GM12878 (cell line): ENCODE results near the gene GIMAP8. TPM values are rescaled to one million over a fixed set of nuclear protein-coding genes. Genes with fewer than 3 reads are reported as not detected.

Source experiments
- ATAC-seq: fragments of 200-7000 bp; cut with Tn5 transposase; 3 replicates; pipeline ENCODE4 v1.9.1; 2020; ENCODE audit warnings: mild to moderate bottlenecking, moderate library complexity
- BruUV-seq: library from RNA; stranded (reverse); fragments of 400-500 nt; replicated peaks from 2 replicates; lab custom pipeline; 2021; lab: Mats Ljungman, UMichigan
- CTCF ChIA-PET: fragments of 300-600 bp; sonication (Branson Sonifier 250); formaldehyde crosslinking; extraction: SDS; loops from one replicate; lab custom pipeline; 2021; ENCODE audit warnings: inconsistent platforms; lab: Yijun Ruan, JAX
- POLR2A ChIA-PET: fragments of 350-600 bp; formaldehyde crosslinking; extraction: SDS; loops from one replicate; lab custom pipeline; 2021; ENCODE audit warnings: inconsistent platforms; lab: Charles Lee
- RAD21 ChIA-PET: fragments of 300-600 bp; sonication (Branson Sonifier 250); formaldehyde crosslinking; loops from one replicate; lab custom pipeline; 2023; ENCODE audit warnings: antibody characterized with exemption; ENCODE audit not compliant: unreplicated experiment; lab: Charles Lee
- SMC1A ChIA-PET: fragments of 300-600 bp; sonication (Branson Sonifier 250); formaldehyde crosslinking; loops from one replicate; lab custom pipeline; 2023; ENCODE audit not compliant: unreplicated experiment, uncharacterized antibody; lab: Charles Lee
- DNase-seq: peaks from one replicate; pipeline ENCODE4 v3.0.0-alpha.2; 2011; ENCODE audit warnings: low read depth, low spot score
- FAIRE-seq: peaks from 3 replicates; lab custom pipeline; 2011; peaks lifted over from hg19 to GRCh38; lab: Jason Lieb, UNC
- H2AFZ ChIP-seq: 2 replicates; pipeline ENCODE4 v1.6.0; 2011; ENCODE audit warnings: low read depth, low read length, control low read depth; ENCODE audit not compliant: control insufficient read depth
- H3K27ac ChIP-seq: 2 replicates; pipeline ENCODE4 v1.5.1; 2011; ENCODE audit warnings: control low read depth; ENCODE audit not compliant: control insufficient read depth, insufficient read depth
- H3K27me3 ChIP-seq, 2 experiments: replicated peaks in 1 of 2; 2 replicates each; pipeline versions ENCODE4 v1.6.0 to v1.6.1; 2011; ENCODE audit warnings: low read length in 1 of 2; ENCODE audit not compliant: control insufficient read depth in 2 of 2, insufficient read depth in 2 of 2
- H3K36me3 ChIP-seq, 2 experiments: 2 replicates each; pipeline ENCODE4 v1.5.1; 2011; ENCODE audit warnings: low read length in 1 of 2; ENCODE audit not compliant: control insufficient read depth in 2 of 2, insufficient read depth in 2 of 2
- H3K4me1 ChIP-seq: 2 replicates; pipeline ENCODE4 v1.6.1; 2011; ENCODE audit warnings: mild to moderate bottlenecking, low read length, moderate library complexity, mixed read lengths; ENCODE audit not compliant: control insufficient read depth, insufficient read depth
- H3K4me2 ChIP-seq: 2 replicates; pipeline ENCODE4 v1.6.0; 2011; ENCODE audit warnings: control low read depth; ENCODE audit not compliant: control insufficient read depth, insufficient read depth
- H3K4me3 ChIP-seq: fragments of 200-600 bp; sonication (generic); 2 replicates; pipeline ENCODE4 v1.5.1; 2016
- H3K79me2 ChIP-seq: 2 replicates; pipeline ENCODE4 v1.6.0; 2011; ENCODE audit warnings: low read length; ENCODE audit not compliant: control insufficient read depth, insufficient read depth
- H3K9ac ChIP-seq: 2 replicates; pipeline ENCODE4 v1.8.0; 2011; ENCODE audit warnings: low read length, control low read depth, mixed read lengths; ENCODE audit not compliant: control insufficient read depth, insufficient read depth
- H3K9me3 ChIP-seq: replicated peaks from 3 replicates; pipeline ENCODE4 v1.5.1; 2011; ENCODE audit warnings: mild to moderate bottlenecking, low read length; ENCODE audit not compliant: control insufficient read depth, insufficient read depth
- H4K20me1 ChIP-seq: 2 replicates; pipeline ENCODE4 v1.6.0; 2011; ENCODE audit not compliant: control insufficient read depth, insufficient read depth
- BRCA1 ChIP-seq: IDR thresholded peaks from 2 replicates; pipeline ENCODE4 v1.6.1; 2011; ENCODE audit warnings: low read depth, low read length, improper control_type of control experiment
- CREB1 ChIP-seq: IDR thresholded peaks from 2 replicates; pipeline ENCODE4 v1.6.1; 2012; ENCODE audit warnings: low read depth, mild to moderate bottlenecking, inconsistent platforms
- CTCF ChIP-seq, 3 experiments: IDR thresholded peaks in 2 of 3; conservative IDR thresholded peaks in 1 of 3; 2 replicates each; pipeline ENCODE4 v1.5.1; 2011; ENCODE audit warnings: low read depth in 3 of 3, low read length in 3 of 3, mild to moderate bottlenecking in 3 of 3, control low read depth in 2 of 3, moderate library complexity in 2 of 3, inconsistent platforms in 1 of 3, mixed read lengths in 1 of 3; ENCODE audit not compliant: control insufficient read depth in 2 of 3, insufficient read depth in 1 of 3; ENCODE audit errors: extremely low read depth in 1 of 3
- MTA2 ChIP-seq: fragments of 450-650 bp; IDR thresholded peaks from 2 replicates; pipeline ENCODE4 v1.6.1; 2016; ENCODE audit warnings: low read depth, mild to moderate bottlenecking, moderate library complexity
- PAX8 ChIP-seq: fragments of 450-650 bp; IDR thresholded peaks from 2 replicates; pipeline ENCODE4 v1.6.1; 2017; ENCODE audit warnings: mild to moderate bottlenecking, moderate library complexity
- PML ChIP-seq: IDR thresholded peaks from 2 replicates; pipeline ENCODE4 v1.6.1; 2012; ENCODE audit warnings: low read length, inconsistent platforms
- POU2F2 ChIP-seq: IDR thresholded peaks from 3 replicates; pipeline ENCODE4 v1.6.1; 2011; ENCODE audit warnings: low read depth, mild to moderate bottlenecking, low read length, borderline replicate concordance
- SMAD5 ChIP-seq: IDR thresholded peaks from 2 replicates; pipeline ENCODE4 v1.6.1; 2016; ENCODE audit warnings: antibody characterized with exemption, low read depth
- TCF3 ChIP-seq: IDR thresholded peaks from 2 replicates; pipeline ENCODE4 v1.6.1; 2012; ENCODE audit warnings: low read depth, mild to moderate bottlenecking, low read length, borderline replicate concordance; ENCODE audit not compliant: insufficient read depth
- ZNF592 ChIP-seq: fragments of 450-650 bp; IDR thresholded peaks from 2 replicates; pipeline ENCODE4 v1.6.1; 2017; ENCODE audit warnings: mild to moderate bottlenecking, moderate library complexity
- WGBS: methylation state at CpG from one replicate; pipeline ENCODE4 v1.1.6; 2016; ENCODE audit warnings: low lambda C conversion rate; ENCODE audit not compliant: insufficient replicate concordance, insufficient coverage; ENCODE audit errors: missing lambda C conversion rate; 5-methylcytosine and 5-hydroxymethylcytosine counted together
- in situ Hi-C: fragments of 300-500 bp; cut with MboI; formaldehyde crosslinking; loops from 9 replicates; pipeline ENCODE4 v1.14.3; 2018; ENCODE audit warnings: mixed read lengths
- intact Hi-C: fragments of 100-400 bp; cut with micrococcal nuclease; formaldehyde crosslinking; loops from one replicate; pipeline ENCODE4 v1.14.2; 2022; ENCODE audit not compliant: unreplicated experiment
- polyA plus RNA-seq, 11 experiments: library from polyadenylated mRNA; depleted of rRNA in 4 of 11; unstranded in 6 of 11; stranded (reverse) in 5 of 11; fragments of >200 nt; fragmentation: Nextera tagmentation in 4 of 11; fragmentation: Illumina TruSeq in 1 of 11; extraction: Ambion mirVana in 4 of 11; extraction: Trizol in 1 of 11; gene quantifications; 1 replicate in 1 of 11; 2 replicates in 10 of 11; pipeline versions ENCODE4 v1.2.1 to v1.2.3, GENCODE V29; 2011 to 2016; ENCODE audit warnings: inconsistent platforms in 2 of 11, missing spikeins in 2 of 11, low read depth in 1 of 11
- total RNA-seq, 4 experiments: library from RNA; depleted of rRNA in 3 of 4; stranded (reverse); fragments of >200 nt in 3 of 4; fragmentation: Illumina TruSeq in 1 of 4; extraction: Trizol in 1 of 4; gene quantifications; 2 replicates each; pipeline versions ENCODE4 v1.2.1 to v1.2.3, GENCODE V29; 2013 to 2021

The GIMAP8 gene
- total and polyA plus RNA-seq, 10 of the 15 experiments (the other 5 are each of a cell fraction or from before 2014, with no cell fraction given) = 0.66 to 9.7 (median 4.7) TPM

DNA sequence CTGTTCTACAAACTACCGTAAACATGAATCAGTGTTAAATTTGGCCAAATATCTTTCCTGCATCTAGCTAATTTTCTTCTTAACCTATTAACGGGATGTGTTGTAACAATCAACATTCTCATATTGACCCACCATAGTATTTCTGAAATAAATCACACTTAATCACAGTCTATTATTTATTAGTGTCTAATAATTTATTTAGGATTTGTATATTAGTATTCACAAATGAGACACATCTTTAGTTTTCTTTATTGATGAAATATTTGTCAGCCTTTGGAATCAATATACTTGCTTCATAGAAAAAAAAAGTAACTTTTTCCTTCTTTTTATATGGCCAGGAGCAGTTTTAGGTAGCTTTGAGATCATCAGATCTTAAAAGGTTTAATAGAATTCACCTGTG, 68.9 kb downstream of the GIMAP8 start:
- WGBS = 75% methylated on average over 2 of the region's 2 CpGs
- H3K9me3 ChIP-seq = peaks cover 9% of the 10 kb centered on the region; the same call in 2 of the 3 replicates
- ChIA-PET RAD21 (no interaction called here), SMC1A (no interaction called here), POLR2A (no interaction called here), CTCF (no interaction called here)
- intact Hi-C loops (no loop called here), in situ Hi-C loops (no loop called here)
- FAIRE-seq (no peak), DNase-seq (no peak), ATAC-seq (no peak)
- no peaks in the 10 kb centered on the region for H3K27me3 ChIP-seq
- H3K4me3 ChIP-seq = no peak overlapping the region
- no peaks in the 10 kb centered on the region for H4K20me1 ChIP-seq
- H3K4me1 ChIP-seq = no peaks in the 10 kb centered on the region
- H3K36me3 ChIP-seq = no peaks in the 10 kb centered on the region; a peak in 1 of 4 replicates
- H3K4me2 ChIP-seq = no peak overlapping the region
- H2AFZ ChIP-seq = no peak overlapping the region
- TF ChIP-seq CTCF (IDR thresholded peaks at IDR 0.05 in 2 of 3, conservative IDR thresholded peaks at IDR 0.05 in 1 of 3; ENCODE audit: control insufficient read depth in 2 of 3, extremely low read depth in 1 of 3, insufficient read depth in 1 of 3, low read depth in 3 of 3, low read length in 3 of 3) (no peak), ZNF592 (no peak), CREB1 (no peak), SMAD5 (no peak), BRCA1 (no peak), MTA2 (no peak), TCF3 (no peak), PML (no peak), POU2F2 (no peak), PAX8 (no peak)
- peaks cover 26% of the 10 kb centered on the region for H3K79me2 ChIP-seq
- no TSS peak for BruUV-seq
- H3K27ac ChIP-seq = no peak overlapping the region
- H3K9ac ChIP-seq = no peak overlapping the region
